Activated CD8-positive, alpha-beta memory T cell treated with anti-CD3 and anti-CD28 coated beads, Interleukin-2, amount 50 U/mL, for 1 hour (primary cell): ENCODE data around the gene PRR19.

ENCODE experiments used
- DNase-seq: peaks from one replicate; pipeline ENCODE4 v3.0.0-alpha.2; 2020; ENCODE audit errors: extremely low read depth

PRR19 gene

GRCh38 chr19:42284066-42284501 lies 17.8 kb upstream of the PRR19 start:
- no peak for DNase-seq

- DNase-seq = no peak
Measured at GRCh38 chr19:42284591-42285341, 17.2 kb upstream of the PRR19 start.

- DNase-seq = no peak
Measured at GRCh38 chr19:42285541-42285941, 16.4 kb upstream of the PRR19 start.

- no peak for DNase-seq
Measured at GRCh38 chr19:42285988-42286348, 16.0 kb upstream of the PRR19 start.

- no peak for DNase-seq
Measured at GRCh38 chr19:42286349-42287016, 15.4 kb upstream of the PRR19 start.

GRCh38 chr19:42287017-42287826 lies 14.7 kb upstream of the PRR19 start:
- DNase-seq = no peak

- DNase-seq = no peak
Measured at GRCh38 chr19:42287827-42288107, 14.2 kb upstream of the PRR19 start.

GRCh38 chr19:42288387-42288786 lies 13.5 kb upstream of the PRR19 start:
- no peak for DNase-seq

GRCh38 chr19:42288881-42289555 lies 12.9 kb upstream of the PRR19 start:
- DNase-seq = no peak

- DNase-seq = no peak
Measured at GRCh38 chr19:42289556-42290041, 12.3 kb upstream of the PRR19 start.

- DNase-seq = no peak
Measured at GRCh38 chr19:42290136-42290522, 11.8 kb upstream of the PRR19 start.

- DNase-seq = no peak
Measured at GRCh38 chr19:42290523-42291434, 11.2 kb upstream of the PRR19 start.

GRCh38 chr19:42291435-42291810 lies 10.5 kb upstream of the PRR19 start:
- DNase-seq = no peak

- no peak for DNase-seq
Measured at GRCh38 chr19:42292042-42292960, 9.6 kb upstream of the PRR19 start.

- no peak for DNase-seq
Measured at GRCh38 chr19:42292963-42293362, 9.0 kb upstream of the PRR19 start.

GRCh38 chr19:42293540-42293939 lies 8.4 kb upstream of the PRR19 start:
- no peak for DNase-seq

- no peak for DNase-seq
Measured at GRCh38 chr19:42293948-42294347, 8.0 kb upstream of the PRR19 start.

- no peak for DNase-seq
Measured at GRCh38 chr19:42294471-42295137, 7.3 kb upstream of the PRR19 start.

- DNase-seq = no peak
Measured at GRCh38 chr19:42295342-42295741, 6.6 kb upstream of the PRR19 start.
